ENCODE data around the gene ADCY3.

The ADCY3 gene

DNA sequence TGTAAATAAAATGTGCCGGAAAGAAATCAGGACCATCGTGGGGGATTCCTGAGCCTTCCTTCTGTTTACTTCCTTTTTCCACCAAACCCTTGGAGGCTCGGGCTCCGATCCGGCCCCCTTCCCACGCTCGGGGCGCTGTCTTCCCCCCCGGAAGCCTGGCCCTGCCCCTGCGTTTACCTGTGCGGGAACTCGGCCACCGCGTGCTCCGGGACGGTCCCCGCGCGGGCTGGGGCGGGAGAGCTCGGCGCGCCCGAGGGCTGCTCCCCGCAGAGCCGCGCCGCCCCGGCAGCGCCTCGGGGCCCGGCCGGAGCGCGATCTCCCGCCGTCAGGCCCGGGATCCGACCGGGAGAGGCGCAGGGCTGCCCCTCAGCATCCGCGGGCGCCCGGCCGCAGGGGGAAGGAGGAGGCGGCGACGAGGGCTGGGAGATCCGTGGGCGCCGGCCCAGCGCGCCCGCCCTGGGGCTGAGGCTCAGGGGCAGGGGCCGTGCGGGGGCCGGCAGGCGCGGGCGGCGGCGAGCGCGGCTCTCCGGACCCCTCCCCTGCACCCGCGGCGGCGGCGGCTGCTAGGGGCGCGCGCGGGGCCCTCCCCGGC is 435 bp downstream of the ADCY3 start:
- H3K27ac ChIP-seq = peak overlapping the region; percentile 44
- peak overlapping the region; percentile 68 for H3K4me3 ChIP-seq (ENCODE audit: low read depth, low read length)
- H3K27me3 ChIP-seq (ENCODE audit: insufficient read depth, low read depth, severe bottlenecking) = no peaks in the 10 kb centered on the region
- peaks cover 39% of the 10 kb centered on the region for H3K36me3 ChIP-seq
- TF ChIP-seq, protein P1, sequence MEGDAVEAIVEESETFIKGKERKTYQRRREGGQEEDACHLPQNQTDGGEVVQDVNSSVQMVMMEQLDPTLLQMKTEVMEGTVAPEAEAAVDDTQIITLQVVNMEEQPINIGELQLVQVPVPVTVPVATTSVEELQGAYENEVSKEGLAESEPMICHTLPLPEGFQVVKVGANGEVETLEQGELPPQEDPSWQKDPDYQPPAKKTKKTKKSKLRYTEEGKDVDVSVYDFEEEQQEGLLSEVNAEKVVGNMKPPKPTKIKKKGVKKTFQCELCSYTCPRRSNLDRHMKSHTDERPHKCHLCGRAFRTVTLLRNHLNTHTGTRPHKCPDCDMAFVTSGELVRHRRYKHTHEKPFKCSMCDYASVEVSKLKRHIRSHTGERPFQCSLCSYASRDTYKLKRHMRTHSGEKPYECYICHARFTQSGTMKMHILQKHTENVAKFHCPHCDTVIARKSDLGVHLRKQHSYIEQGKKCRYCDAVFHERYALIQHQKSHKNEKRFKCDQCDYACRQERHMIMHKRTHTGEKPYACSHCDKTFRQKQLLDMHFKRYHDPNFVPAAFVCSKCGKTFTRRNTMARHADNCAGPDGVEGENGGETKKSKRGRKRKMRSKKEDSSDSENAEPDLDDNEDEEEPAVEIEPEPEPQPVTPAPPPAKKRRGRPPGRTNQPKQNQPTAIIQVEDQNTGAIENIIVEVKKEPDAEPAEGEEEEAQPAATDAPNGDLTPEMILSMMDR (IDR thresholded peaks at IDR 0.05; ENCODE audit: low read depth, low read length) = no peak
- DNase-seq = peak; percentile 33
- H3K9me3 ChIP-seq (ENCODE audit: severe bottlenecking) = no peaks in the 10 kb centered on the region

DNA sequence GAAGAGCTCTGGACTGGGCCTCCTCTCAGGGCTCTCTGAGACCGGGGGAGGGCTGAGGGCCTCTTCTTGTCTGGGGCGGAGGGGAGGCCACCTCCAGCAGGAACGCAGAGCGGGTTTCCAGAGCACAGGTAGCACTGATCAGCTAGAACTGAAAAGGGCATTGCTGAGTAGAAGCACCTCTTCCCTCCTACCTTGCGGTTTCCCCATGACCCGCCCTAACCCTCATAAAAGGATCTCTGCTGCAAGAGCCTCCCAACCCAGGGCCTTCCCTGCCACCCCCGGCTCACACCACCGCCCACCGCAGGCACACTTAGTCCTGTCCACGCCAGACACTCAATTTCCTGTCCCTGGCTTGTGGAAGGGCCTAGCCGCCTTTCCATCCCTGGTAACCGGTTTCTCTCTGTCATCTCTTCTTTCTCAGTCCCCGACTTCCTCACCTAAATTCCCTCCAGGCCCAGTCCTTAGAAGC is 966 bp downstream of the ADCY3 start:
- H3K4me3 ChIP-seq (ENCODE audit: low read depth, low read length) = peak overlapping the region; percentile 68
- no peaks in the 10 kb centered on the region for H3K27me3 ChIP-seq (ENCODE audit: insufficient read depth, low read depth, severe bottlenecking)
- TF ChIP-seq, protein P1 (IDR thresholded peaks at IDR 0.05; ENCODE audit: low read depth, low read length) = no peak
- no peaks in the 10 kb centered on the region for H3K9me3 ChIP-seq (ENCODE audit: severe bottlenecking)
- DNase-seq = peak; percentile 45
- H3K36me3 ChIP-seq = peaks cover 42% of the 10 kb centered on the region
- H3K27ac ChIP-seq = peak overlapping the region; percentile 44

DNA sequence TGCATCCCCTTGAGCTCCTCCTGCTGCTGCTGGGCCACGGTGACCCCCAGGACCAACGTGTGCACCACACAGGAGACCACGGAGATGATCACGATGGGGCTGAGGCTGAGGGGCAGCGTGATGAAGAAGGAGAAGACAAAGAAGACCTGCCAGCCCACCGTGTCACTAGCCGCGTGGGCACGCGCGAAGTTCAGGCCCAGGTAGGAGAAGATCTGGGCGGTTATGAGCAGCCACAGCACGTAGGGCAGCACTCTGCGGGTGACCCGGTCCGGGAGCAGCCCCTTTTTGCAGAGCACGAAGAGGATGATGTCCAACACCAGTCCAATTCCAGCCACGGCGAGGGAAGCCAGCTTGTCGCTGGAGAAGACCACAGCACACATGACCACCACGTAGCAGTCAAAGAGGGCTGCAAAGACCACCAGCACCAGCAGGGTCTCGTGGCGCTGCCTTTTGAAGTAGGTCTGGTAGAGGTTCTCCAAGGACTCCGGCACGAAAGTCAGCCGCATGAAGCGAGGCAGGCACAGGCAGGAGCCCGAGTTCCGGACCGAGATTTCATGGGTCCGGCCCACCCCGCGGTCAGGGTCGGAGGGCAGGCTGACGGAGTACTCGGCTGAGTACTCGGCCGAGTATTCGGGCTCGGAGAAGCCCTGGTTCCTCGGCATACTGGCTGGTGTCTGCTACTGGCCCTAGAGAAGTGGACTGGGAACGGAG is 1.6 kb downstream of the ADCY3 start:
- no peak overlapping the region for H3K4me3 ChIP-seq (ENCODE audit: low read depth, low read length)
- TF ChIP-seq, protein P1 (IDR thresholded peaks at IDR 0.05; ENCODE audit: low read depth, low read length) = no peak
- DNase-seq = no peak
- peak overlapping the region; percentile 44; the same call in 1 of the 2 replicates for H3K27ac ChIP-seq
- H3K9me3 ChIP-seq (ENCODE audit: severe bottlenecking) = no peaks in the 10 kb centered on the region
- H3K27me3 ChIP-seq (ENCODE audit: insufficient read depth, low read depth, severe bottlenecking) = no peaks in the 10 kb centered on the region
- peaks cover 43% of the 10 kb centered on the region for H3K36me3 ChIP-seq

DNA sequence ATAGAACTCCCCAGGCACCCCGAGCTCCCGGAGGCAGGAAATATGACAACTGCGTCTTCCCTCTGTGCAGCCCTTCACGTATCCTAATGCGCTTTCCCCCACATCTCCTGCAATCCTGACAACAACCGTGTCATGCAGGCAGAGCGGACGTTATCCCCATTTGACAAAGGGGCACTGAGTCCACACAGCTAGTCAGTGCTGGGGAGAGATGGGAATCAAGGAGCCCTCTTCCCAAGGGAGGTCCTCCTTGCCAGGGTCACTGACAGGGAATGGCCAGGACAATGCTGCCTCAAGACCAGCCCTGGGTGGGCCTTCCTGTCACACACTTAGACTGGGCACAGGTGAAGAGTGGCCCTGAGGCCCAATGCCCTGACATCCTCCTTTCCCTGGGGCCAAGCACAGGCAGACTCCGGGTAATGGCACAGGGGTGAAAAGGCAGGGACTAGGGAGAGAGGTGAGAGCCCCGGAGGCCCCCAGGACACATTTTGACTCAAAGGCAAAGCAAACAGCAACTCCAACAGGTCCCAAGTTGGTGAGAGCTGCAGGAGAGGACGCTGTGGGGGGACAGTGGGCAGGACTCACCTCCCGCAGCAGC is 2.2 kb downstream of the ADCY3 start:
- H3K36me3 ChIP-seq = peaks cover 47% of the 10 kb centered on the region
- TF ChIP-seq, protein P1 (IDR thresholded peaks at IDR 0.05; ENCODE audit: low read depth, low read length) = no peak
- no peak overlapping the region for H3K4me3 ChIP-seq (ENCODE audit: low read depth, low read length)
- no peaks in the 10 kb centered on the region for H3K9me3 ChIP-seq (ENCODE audit: severe bottlenecking)
- H3K27me3 ChIP-seq (ENCODE audit: insufficient read depth, low read depth, severe bottlenecking) = no peaks in the 10 kb centered on the region
- H3K27ac ChIP-seq = no peak overlapping the region
- DNase-seq = no peak

DNA sequence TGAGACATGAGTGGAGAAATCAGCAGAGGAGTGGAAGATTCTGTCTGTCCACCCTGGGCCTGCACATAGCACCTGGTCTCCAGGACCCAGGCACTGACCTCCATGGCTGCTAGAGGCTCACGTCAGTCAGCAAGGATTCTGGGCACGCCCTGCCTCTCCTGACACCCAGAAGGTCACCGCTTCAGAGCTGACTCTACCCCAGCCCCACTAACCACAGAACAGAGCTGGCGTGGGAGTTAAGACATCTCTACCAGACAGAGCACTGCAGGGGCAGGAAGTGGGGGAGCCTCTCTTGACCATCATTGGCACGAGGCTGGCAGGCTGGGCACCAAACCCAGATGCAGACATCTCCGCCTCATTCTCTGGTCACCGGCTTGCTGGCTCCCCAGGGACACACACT is 3.0 kb downstream of the ADCY3 start:
- no peak for DNase-seq
- no peak overlapping the region for H3K4me3 ChIP-seq (ENCODE audit: low read depth, low read length)
- H3K9me3 ChIP-seq (ENCODE audit: severe bottlenecking) = no peaks in the 10 kb centered on the region
- TF ChIP-seq, protein P1 (IDR thresholded peaks at IDR 0.05; ENCODE audit: low read depth, low read length) = no peak
- peaks cover 53% of the 10 kb centered on the region for H3K36me3 ChIP-seq
- no peaks in the 10 kb centered on the region for H3K27me3 ChIP-seq (ENCODE audit: insufficient read depth, low read depth, severe bottlenecking)
- H3K27ac ChIP-seq = no peak overlapping the region
